Stimulated activated CD4-positive, alpha-beta T cell treated with anti-CD3 and anti-CD28 coated beads, Interleukin-2, amount 100 ng/mL, for 24 hours (primary cell): ENCODE measurements around the gene ZNF277.
"Not testable (repeated sequence)": the region's sequence is repeated elsewhere in the genome, so short reads cannot be mapped to it uniquely, and the experiment has no call there.

ENCODE experiments used
- DNase-seq, 2 donors: peaks; one replicate each; pipeline ENCODE4 v3.0.0-alpha.2; 2020

ZNF277 gene

DNA sequence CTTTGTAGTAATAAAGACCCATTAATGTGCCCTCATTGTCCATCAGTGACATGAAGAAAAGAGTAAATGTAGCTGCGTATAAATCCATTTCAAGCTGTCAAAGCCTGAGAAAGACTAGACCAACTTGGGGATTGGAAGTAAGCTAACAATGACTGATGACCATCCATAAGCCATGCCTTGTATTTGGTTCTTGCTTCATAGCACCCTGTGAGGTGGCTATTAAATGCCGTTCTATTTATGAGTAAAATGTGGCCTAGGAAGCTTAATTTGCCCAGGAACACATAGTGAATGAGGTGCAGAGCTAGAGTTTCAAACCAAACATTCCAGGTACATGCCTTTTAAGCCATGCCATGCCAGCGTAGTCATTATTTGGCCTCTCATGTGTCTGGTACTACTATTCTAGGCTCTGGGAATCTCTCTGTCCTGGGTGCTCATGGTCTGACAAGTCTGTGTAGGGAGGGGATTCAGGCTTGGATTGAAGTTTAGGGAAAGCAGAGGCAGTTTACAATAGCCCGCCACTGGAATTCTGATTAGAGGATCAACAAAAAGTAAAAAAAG is 92.1 kb downstream of the ZNF277 start:
- DNase-seq = no peak

DNA sequence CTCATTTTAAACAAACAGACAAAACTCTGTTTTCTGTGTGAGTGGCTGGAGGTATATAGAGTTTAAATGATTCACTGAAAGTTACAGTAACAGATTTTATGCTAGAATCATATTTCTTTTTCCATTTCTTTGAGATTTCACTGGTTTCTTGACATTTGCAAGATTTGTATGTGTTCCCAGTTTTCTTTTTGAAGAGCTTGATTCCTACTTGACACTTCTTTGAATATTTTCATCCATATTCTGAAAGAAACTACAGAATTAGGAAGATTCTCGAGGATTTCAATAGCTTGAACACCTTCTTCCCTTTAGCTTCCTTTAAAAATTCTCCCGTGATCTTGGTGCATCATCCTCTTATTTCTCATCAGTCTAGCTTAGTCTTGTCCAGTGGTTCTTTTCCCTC is 93.6 kb downstream of the ZNF277 start:
- DNase-seq = no peak

DNA sequence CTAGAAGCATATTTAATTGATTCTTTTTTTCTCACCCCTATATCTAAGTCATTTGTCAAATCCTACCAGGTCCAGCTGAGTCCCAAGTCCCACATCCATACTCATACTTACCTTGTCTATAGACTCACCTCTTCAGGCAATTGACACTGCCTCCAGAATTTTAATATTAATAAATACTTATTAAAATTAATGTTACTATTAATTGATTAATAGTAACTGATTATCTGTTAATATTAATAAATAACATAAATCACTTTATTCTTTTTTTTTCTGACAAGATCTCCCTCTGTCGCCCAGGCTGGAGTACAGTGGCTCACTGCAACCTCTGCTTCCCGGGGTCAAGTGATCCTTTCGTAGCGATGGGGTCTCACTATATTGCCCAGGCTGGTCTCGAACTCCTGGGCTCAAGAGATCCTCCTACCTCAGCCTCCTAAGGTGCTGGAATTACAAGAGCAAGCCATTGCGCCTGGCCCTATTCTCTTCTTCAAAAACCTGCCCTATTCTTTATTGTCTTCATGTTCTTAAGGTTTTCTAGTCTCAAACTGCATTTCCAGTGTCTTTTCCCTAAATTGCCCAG is 94.4 kb downstream of the ZNF277 start:
- DNase-seq = no peak

DNA sequence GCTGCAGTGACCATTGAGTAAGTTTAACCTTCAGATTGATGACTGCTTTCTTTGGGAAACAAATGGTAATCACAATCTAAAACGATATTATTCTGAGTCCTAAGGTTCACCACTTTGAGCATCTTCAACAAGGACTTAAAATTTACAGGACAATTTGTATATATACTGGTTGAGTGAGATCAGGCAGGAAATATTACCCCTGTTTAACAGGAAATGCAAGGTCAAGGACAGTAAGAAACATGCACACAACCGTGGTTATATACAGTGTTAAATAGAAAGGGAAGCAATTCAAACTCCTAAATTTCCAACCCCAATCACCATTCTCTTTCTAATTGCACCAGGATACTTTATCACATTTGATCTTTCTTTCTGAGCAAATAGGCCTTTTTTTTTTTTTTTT is 96.1 kb downstream of the ZNF277 start:
- no peak for DNase-seq

DNA sequence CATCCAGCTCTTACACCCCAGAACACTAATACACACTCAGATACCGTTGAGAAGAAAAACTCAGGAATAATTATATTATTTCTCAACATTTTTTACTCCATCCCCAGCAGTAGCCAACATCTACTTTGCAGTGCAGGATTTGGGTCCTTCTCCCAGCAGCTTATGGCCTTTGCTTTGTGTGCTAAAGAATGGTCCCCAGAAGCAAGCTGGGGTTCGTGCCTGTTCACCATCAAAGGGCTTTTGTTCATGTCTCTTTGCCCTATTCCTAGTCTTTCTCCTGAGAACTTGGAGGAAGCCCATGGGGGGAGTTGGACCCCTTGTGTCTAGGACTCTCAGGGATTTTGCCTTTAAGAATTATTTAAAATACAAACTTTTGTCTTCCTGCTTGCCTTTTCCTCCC is 100.4 kb downstream of the ZNF277 start:
- no peak for DNase-seq

DNA sequence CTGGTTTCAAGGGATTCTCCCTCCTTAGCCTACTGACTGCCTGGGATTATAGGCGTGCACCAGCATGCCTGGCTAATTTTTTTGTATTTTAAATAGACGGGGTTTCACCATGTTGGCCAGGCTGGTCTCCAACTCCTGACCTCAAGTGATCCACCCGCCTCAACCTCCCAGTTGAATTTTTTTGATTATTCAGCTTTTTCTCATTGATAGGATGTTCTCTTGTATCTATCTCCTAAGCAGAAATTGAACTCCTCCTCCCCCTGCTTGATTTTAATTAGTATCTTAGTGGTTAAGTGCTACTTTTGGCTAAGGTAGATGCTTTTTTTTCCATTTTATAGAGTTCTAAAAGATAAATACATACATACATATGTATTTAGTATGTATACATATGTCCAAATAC is 101.0 kb downstream of the ZNF277 start:
- no peak for DNase-seq

DNA sequence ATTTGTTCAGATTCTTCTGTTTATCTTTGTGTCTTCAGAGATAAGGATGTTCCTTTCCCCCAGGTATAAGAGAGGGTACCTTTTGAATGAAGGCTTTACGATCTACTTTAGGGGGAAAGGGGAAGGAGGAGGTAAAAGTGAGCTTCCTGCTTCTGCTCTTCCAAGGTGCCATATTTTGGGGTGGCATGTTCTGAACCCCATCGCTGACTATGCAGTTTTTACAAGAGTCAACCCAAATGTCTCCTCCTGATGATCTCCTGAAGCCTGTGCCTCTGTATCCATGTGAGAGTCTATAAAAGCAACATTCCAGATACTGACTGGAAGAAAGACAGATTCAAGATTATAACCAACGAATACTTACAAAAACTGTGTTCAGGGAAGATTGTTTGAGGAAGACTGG is 102.5 kb downstream of the ZNF277 start:
- DNase-seq = no peak

DNA sequence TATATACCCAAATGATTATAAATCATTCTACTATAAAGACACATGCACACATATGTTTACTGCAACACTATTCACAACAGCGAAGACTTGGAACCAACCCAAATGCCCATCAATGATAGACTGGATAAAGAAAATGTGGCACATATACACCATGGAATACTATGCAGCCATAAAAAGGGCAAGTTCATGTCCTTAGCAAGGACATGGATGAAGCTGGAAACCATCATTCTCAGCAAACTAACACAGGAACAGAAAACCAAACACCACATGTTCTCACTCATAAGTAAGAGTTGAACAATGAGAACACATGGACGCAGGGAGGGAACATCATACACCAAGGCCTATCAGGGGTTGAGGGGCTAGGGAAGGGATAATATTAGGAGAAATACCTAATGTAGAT is 110.3 kb downstream of the ZNF277 start:
- DNase-seq = not testable (repeated sequence)

DNA sequence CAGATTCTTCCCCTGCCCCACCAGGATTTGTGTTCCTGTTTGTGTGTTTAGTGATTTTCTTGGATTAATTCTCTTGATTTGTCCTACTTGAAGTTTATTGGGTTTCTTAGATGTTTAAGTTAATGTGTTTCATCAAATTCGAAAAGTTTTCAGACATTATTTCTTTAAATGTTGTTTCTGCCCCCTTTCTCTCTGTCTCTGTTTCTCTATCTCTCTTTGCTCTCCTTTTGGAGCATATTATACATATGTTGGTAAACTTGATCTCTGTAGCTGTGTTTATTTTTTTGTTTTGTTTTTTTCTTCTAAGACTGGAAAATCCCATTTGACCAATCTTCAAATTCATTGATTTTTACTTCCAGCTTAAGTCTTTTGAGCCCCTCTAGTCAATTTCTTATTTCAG is 115.6 kb downstream of the ZNF277 start:
- DNase-seq = no peak

DNA sequence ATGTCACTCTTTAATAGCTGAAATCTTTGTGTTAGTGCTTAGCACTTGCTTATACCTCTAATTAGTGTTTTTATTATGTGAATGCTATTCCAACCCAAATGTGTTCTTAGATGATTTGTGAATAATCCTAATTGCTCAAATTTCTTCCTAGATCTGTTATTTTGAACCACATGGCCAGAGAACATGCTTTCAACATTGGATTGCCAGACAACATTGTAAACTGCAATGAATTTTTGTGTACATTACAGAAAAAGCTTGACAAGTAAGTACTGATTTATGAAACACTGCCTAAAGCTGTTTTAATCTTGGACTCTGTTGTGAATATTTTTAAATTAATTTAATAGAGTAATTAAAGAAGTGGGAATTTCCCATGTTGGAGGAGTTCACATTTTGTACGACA is 121.1 kb downstream of the ZNF277 start:
- no peak for DNase-seq

DNA sequence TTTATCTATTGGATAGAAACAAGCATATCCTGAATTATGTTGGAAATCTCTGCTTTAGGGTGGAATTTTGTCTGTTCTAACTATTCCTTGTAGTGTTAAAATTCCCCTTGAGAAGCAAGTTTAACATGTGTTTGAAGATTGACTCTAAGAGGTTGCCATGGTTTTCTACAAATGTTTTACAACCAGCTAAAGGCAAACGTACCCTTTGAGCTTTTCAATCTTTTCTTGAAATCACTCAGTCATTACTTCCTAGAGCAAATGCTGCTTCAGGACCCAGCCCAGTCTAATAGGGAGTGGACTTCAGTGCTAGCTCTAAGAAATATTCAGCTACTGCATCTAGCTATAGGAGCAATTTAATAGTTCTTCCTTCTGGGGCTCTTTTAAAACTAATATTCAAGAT is 125.0 kb downstream of the ZNF277 start:
- no peak for DNase-seq

DNA sequence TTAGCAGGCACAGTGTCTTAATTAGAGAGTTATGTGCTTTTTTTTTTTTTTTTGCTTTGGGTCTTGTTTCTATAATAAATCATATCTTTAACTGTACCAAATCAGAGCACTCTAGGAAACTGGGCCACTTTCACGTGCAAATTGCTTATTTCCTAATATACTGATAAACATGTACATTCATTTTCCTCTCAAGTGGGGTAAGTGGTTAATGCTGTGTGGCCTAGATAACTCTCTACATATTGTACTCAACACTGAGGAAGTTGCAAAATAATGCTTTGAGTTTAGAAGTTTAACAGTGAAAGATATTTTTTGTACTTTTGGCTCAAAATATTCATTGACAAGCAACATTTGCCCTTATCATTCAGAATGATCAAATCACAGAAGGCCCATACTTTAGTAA is 127.9 kb downstream of the ZNF277 start:
- no peak for DNase-seq

DNA sequence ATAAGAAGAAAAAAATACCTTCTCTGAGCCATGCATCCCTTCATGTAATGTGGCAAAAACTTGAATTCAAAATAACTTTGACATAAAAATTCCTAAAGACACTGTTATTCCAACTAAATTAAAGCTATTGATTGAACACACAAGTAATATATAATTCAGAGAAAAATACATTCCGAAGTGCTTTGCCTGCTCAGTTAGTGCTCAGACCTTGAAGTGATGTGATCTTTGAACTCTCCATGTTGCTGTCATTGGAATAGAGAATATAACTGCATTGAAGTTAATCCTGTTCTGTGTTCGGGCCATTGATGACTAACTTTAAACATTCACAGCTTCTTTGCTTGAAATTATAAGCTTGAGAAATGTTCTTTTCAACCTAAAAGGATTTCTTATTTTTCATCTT is 129.8 kb downstream of the ZNF277 start:
- no peak for DNase-seq

DNA sequence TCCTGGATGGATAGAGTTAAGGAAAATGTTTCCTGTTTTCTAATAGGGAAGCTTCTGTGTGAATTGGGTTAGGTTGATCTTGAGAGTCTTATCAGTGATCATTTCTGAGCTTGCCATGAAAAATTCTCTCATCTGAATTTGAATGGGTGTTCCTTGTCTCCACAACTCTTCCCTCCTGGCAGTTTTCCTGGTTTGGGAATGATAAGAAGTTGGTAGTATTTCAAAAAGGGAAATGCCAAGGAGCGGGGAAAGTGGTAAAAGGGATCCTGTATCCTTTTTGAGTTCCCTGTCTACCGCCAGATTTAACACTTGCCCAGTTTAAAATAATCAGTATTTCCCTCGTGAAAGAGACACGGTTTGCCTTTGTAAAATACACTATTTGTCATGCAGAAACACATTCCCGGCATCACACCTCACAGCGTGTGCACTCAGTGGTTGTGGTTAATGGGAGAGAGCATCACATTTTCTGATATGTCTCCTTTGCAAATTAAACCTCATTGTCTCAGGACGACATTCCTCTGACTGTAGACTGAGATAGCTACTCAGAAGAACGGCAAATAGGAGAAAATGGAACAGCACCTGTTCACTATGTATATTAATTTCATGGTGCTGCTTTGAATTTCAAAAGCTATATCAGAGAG is 130.6 kb downstream of the ZNF277 start:
- no peak for DNase-seq

DNA sequence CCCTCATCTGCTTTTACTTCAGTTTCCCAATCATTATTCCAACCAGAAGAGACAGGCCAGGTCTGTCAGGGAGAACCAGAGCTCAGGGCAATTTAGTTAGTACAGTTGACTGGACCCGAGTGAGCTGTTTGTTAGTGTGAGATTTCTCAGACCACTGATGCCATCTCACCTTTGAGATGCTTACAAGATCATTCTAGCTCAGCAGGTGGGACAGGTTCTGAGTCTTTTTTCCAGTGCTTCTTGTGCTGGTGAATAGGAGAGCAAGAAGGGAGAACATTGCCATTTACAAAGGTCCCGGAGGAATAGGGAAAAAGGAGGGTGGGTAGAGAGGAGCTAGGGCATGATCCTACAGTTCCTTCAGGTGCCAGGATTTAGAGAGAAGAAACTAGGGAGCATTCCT is 131.4 kb downstream of the ZNF277 start:
- no peak for DNase-seq

DNA sequence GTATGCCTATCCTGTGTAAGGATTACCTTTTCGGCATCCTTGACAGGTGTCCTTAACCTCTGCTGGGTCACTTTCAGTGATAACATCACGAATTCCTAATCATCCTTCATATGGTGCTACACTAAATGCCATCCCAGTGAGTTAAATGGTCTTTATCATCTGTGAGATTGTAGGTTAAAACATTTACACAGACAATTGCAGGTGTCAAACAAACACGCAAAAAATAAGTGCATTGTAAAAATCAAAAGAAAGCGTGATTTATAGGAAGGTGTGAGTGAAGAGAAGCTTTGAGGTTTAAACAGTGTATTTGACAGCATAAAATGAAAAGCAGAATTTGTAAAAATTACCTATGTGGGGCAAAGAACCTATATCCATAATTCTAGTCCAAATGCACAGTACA is 132.3 kb downstream of the ZNF277 start:
- no peak for DNase-seq

DNA sequence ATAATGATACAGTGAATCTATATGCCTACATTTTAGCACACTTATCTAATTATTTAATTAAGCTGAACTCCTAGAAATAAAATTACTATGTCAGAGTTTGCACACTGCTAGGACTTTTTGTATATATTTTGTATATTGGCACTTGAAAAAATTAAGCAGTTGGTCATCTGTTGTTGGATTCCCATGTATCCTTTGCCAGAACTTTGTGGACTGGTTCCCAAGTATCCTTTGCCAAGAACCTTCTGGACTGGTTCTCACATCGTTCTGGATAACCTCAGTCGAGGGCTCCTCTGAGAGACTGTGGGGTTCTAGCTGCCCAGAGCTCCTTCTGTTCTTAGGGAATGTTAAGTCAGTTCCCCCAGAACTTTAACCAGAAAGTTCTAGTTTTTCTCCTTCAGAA is 135.0 kb downstream of the ZNF277 start:
- no peak for DNase-seq

DNA sequence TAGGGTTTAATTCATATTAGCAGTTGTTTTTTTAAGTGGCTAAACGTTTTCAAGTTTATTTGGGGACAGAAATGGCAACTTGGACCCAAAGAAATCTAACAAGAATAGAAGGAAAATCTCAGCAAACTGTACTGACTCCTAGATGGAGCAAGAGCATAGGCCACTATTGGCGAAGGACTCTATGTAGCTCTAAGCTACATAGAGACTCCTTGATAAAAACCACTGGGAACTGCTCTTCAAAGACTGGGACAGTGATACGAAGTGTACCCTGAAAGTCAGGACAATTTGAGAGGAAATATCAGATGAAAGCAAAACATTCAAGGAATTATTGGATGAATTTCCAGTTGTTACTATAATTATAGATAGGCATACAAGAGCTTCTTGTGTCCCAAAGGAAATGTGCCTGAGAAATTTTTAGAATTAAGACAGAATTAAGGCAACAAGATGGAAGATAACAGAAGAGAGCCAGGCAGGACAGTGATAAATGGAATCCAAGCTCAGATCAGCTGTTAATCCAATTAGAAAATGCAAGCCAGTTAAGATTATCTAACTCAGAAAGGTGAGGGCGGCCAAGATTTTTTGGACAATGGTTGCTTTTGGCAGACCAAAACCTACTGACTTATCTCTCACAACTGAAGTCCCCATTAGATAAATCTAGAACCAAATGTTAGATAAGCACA is 140.0 kb downstream of the ZNF277 start:
- DNase-seq = no peak

DNA sequence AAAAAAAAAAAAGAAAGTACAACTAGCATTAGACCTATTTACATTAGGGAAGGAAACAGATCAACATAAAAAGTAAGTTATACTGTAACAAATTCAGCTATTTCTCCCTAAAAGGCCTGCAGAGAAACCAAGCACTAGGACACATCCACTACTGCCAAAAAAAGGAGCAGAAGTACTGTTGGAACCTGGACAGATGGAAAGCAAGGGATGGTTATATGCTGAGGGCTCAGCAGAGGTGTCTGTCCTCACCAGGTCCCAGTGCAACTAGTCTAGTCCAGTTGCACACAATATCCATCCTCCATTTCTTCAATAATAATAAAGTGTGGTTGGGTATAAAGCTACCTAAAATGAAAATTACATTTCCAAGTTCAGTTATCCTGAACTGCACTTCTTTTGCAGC is 140.6 kb downstream of the ZNF277 start:
- no peak for DNase-seq

DNA sequence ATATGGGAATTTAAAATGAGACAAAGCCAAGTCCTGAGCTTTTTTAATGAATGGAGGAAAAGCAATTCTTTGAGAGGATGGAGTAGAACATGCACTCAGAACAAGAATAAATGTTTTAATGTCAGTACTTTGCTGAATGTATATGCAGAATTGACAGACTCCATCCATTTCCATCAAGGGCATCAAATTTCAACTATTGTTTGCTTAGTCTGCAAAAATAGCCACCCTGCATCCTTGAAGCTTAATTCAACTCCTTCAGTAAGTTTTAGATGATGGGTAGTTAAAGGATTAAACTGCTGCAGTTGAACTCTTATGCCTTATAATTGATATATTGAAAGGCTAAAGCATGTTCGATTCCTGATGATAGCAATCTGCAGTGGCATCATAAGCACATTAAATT is 144.1 kb downstream of the ZNF277 start:
- no peak for DNase-seq

DNA sequence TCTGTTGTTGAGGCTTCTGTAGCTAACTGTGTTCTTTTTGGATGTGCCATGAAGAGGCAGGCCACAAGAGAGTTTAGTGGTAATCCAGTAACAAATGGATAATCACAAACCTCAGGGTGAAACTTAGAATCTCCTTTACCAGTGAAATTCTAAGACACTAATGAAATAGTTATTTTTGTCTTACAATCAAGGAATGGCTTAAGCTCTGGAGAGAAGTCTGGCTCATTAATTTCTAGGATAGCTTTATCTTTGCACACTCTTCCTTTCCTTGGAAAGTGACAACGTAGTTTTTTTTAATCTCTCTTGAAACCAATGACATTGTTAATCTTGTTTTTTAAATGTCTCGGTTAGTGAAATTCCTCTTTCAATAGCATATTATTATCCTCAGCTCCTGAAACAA is 150.1 kb downstream of the ZNF277 start:
- DNase-seq = no peak

DNA sequence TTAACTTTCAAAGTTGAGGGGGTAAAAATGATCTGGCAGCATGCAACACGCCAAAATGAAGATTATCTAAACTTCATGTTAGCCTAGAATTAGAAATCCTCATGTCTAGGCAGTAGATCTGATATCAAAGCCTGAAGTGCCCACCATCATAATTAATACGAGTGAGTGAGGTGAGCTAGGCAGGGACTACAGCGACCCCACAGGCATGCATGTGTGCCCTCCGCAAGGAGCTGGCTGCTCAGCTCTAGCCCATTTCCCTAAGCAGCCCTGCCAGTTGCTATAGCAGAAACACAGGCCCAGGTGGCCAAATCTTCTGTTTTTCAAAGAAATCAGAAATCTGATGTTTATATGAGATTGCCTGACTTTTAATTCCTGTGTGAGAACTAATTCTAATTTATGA is 150.6 kb downstream of the ZNF277 start:
- no peak for DNase-seq

DNA sequence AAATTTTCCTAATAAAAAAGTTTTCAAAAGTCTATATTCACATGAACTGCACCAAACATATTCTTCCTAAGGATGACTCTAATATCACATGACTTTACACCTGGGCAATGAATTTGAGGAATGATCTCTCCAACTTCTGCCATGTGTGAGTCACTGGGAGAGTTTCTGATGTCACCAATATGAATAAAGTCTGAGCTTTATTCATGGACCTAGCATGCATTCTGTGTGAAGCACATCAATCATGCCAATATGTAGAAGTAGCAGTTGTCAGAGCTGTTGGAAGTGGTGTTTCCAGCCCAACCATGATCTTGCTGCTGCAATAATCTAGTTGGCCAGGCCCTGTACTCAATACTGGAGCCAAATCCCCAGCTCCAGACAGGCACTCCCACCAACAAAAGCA is 152.0 kb downstream of the ZNF277 start:
- no peak for DNase-seq

DNA sequence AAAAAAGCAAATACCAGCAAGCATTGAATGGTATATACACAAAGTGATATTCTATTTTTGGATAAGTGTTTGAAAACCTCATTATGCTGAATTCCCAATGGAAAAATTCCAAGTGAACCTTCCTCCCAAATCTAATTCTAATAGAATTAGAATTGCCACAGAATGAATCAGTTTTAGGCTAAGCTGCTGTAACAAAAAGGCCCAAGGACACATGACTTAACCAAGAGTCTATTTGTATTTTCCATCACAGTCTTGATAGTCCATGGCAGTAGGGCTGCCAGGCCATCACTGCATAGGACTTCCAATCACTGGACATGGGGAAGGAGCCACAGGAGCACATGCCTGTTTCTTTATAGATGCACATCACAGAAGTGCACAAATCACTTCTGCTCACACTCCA is 152.6 kb downstream of the ZNF277 start:
- DNase-seq = no peak

DNA sequence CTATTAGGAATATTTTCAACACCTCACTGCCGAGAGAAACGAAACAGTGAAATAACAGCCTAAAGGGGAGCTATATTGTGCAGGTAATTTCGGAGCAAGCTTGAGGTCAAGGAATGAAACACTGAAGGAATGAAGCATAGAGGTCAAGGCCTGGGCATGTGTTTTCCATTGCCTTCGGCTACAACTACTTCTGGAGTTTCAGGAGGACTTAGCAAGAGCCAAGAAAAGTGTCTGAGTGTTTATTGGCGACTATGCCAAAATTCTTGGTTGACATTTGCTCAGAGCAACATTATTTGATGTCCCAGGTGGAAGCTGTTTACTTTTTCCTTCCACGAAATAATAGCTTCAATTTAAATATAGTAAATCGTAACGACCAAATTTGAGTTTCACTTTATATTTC is 154.2 kb downstream of the ZNF277 start:
- no peak for DNase-seq
